A549 (cell line): ENCODE data around the gene MBOAT2. TPM values are rescaled to one million over a fixed set of nuclear protein-coding genes. Genes with fewer than 3 reads are reported as not detected.

Experiments
- ATAC-seq, 2 experiments: fragments of 200-7000 bp in 1 of 2; fragments of >200 bp in 1 of 2; cut with Nextera tagmentation in 1 of 2; cut with Tn5 transposase in 1 of 2; 3 replicates each; pipeline versions ENCODE4 v1.8.0 to v1.9.1; 2018 to 2020; ENCODE audit warnings: mild to moderate bottlenecking in 1 of 2, moderate library complexity in 1 of 2
- CTCF ChIA-PET: fragments of 300-600 bp; sonication (Branson Sonifier 250); formaldehyde crosslinking; extraction: SDS; loops from one replicate; lab custom pipeline; 2021; ENCODE audit warnings: antibody characterized with exemption, inconsistent platforms; lab: Yijun Ruan, JAX
- POLR2A ChIA-PET: fragments of 350-600 bp; formaldehyde crosslinking; extraction: SDS; loops from one replicate; lab custom pipeline; 2021; ENCODE audit warnings: antibody characterized with exemption, inconsistent platforms; lab: Yijun Ruan, JAX
- DNase-seq, 2 experiments: peaks; one replicate each; pipeline versions ENCODE4 v3.0.0 to v3.0.0-alpha.2; 2011 to 2016; ENCODE audit warnings: low read depth in 1 of 2, low spot score in 1 of 2
- FAIRE-seq: peaks from 2 replicates; lab custom pipeline; 2011; peaks lifted over from hg19 to GRCh38; lab: Jason Lieb, UNC
- H3K27ac ChIP-seq, 2 experiments: fragments of >200 bp; sonication (Bioruptor Twin); formaldehyde crosslinking; 3 replicates each; pipeline ENCODE4 v1.5.1; 2016 to 2017
- H3K4me1 ChIP-seq: fragments of >200 bp; sonication (Bioruptor Twin); formaldehyde crosslinking; 3 replicates; pipeline ENCODE4 v1.6.1; 2016
- H3K4me2 ChIP-seq: fragments of >200 bp; sonication (Bioruptor Twin); formaldehyde crosslinking; 3 replicates; pipeline ENCODE4 v1.6.1; 2016
- H3K4me3 ChIP-seq: fragments of >200 bp; sonication (Bioruptor Twin); formaldehyde crosslinking; 3 replicates; pipeline ENCODE4 v1.5.1; 2016
- H3K9me3 ChIP-seq: fragments of >200 bp; sonication (Bioruptor Twin); formaldehyde crosslinking; 3 replicates; pipeline ENCODE4 v1.6.1; 2016
- BHLHE40 ChIP-seq: IDR thresholded peaks from 2 replicates; pipeline ENCODE4 v1.6.1; 2012; ENCODE audit warnings: low read depth, low read length, inconsistent platforms
- CBX8 ChIP-seq: fragments of 200-600 bp; sonication (generic); IDR thresholded peaks from 2 replicates; pipeline ENCODE4 v1.6.1; 2016
- EHF ChIP-seq: fragments of 250-450 bp; sonication (Bioruptor Pico); IDR thresholded peaks from 2 replicates; pipeline ENCODE4 v1.5.0; 2020; ENCODE audit warnings: mild to moderate bottlenecking
- FOSB ChIP-seq: fragments of 250-450 bp; sonication (Bioruptor Pico); IDR thresholded peaks from 2 replicates; pipeline ENCODE4 v1.5.0; 2020; ENCODE audit warnings: mild to moderate bottlenecking, moderate library complexity
- FOSL2 ChIP-seq, 2 experiments: fragments of 450-650 bp in 1 of 2; fragments of >200 bp in 1 of 2; sonication (Bioruptor Twin) in 1 of 2; formaldehyde crosslinking; IDR thresholded peaks; 2 replicates each; pipeline versions ENCODE4 v1.5.0 to v1.6.1; 2016 to 2020; ENCODE audit warnings: mild to moderate bottlenecking in 1 of 2, moderate library complexity in 1 of 2
- HEYL ChIP-seq: fragments of 250-450 bp; sonication (Bioruptor Pico); IDR thresholded peaks from 2 replicates; pipeline ENCODE4 v1.8.0; 2021; ENCODE audit warnings: mild to moderate bottlenecking, moderate library complexity
- HOXB13 ChIP-seq: fragments of 250-450 bp; sonication (Bioruptor Pico); IDR thresholded peaks from 2 replicates; pipeline ENCODE4 v1.5.0; 2020; ENCODE audit warnings: low read depth, mild to moderate bottlenecking, moderate library complexity
- HOXB5 ChIP-seq: fragments of 250-450 bp; sonication (Bioruptor Pico); IDR thresholded peaks from 2 replicates; pipeline ENCODE4 v1.5.0; 2020; ENCODE audit warnings: mild to moderate bottlenecking, moderate library complexity
- KDM5A ChIP-seq: fragments of 200-600 bp; sonication (generic); IDR thresholded peaks from 2 replicates; pipeline ENCODE4 v1.6.1; 2016; ENCODE audit warnings: antibody characterized with exemption, mild to moderate bottlenecking
- MAZ ChIP-seq: fragments of 150-350 bp; IDR thresholded peaks from 2 replicates; pipeline ENCODE4 v1.6.1; 2014; ENCODE audit warnings: antibody characterized with exemption, low read depth, low read length, borderline replicate concordance
- MYC ChIP-seq: IDR thresholded peaks from 2 replicates; pipeline ENCODE4 v1.6.1; 2012; ENCODE audit warnings: mild to moderate bottlenecking, inconsistent platforms, low read length, improper control_type of control experiment, borderline replicate concordance
- NFE2L2 ChIP-seq: fragments of 150-350 bp; conservative IDR thresholded peaks from 2 replicates; pipeline ENCODE4 v1.6.1; 2014; ENCODE audit warnings: low read length
- NPAS2 ChIP-seq: fragments of 250-450 bp; sonication (Bioruptor Pico); IDR thresholded peaks from 2 replicates; pipeline ENCODE4 v1.8.0; 2022; ENCODE audit warnings: mild to moderate bottlenecking, moderate library complexity, borderline replicate concordance
- POLR2A ChIP-seq: IDR thresholded peaks from 2 replicates; pipeline ENCODE4 v1.6.1; 2012; ENCODE audit warnings: mild to moderate bottlenecking, low read length
- RNF2 ChIP-seq: fragments of 200-600 bp; sonication (generic); IDR thresholded peaks from 2 replicates; pipeline ENCODE4 v1.6.1; 2016; ENCODE audit warnings: low read depth, mild to moderate bottlenecking, antibody characterized with exemption, moderate library complexity, borderline replicate concordance
- TFCP2L1 ChIP-seq: fragments of 250-450 bp; sonication (Bioruptor Pico); IDR thresholded peaks from 2 replicates; pipeline ENCODE4 v1.5.0; 2021; ENCODE audit warnings: mild to moderate bottlenecking
- TP53 ChIP-seq: fragments of 250-450 bp; sonication (Bioruptor Pico); IDR thresholded peaks from 2 replicates; pipeline ENCODE4 v1.5.0; 2021; ENCODE audit warnings: mild to moderate bottlenecking, moderate library complexity
- ZSCAN20 ChIP-seq: fragments of 250-450 bp; sonication (Bioruptor Pico); IDR thresholded peaks from 2 replicates; pipeline ENCODE4 v1.8.0; 2022; ENCODE audit warnings: mild to moderate bottlenecking, moderate library complexity
- WGBS: methylation state at CpG from one replicate; pipeline ENCODE4 v1.1.6; 2017; ENCODE audit errors: missing lambda C conversion rate; 5-methylcytosine and 5-hydroxymethylcytosine counted together
- polyA plus RNA-seq, 4 experiments: library from polyadenylated mRNA; depleted of rRNA in 3 of 4; stranded (reverse); fragments of >200 nt; fragmentation: RNase III in 1 of 4; extraction: RNeasy Plus Mini Kit Qiagen cat#74134 plus additional on column Dnase treatment in 1 of 4; gene quantifications; 2 replicates in 3 of 4; 3 replicates in 1 of 4; pipeline ENCODE4 v1.2.3, GENCODE V29; 2011 to 2017
- TF ChIP-seq, protein P1 (sequence below): fragments of 150-350 bp; IDR thresholded peaks from 2 replicates; pipeline ENCODE4 v1.6.1; 2014; ENCODE audit warnings: low read depth, mild to moderate bottlenecking, low read length
- TF ChIP-seq, protein P2 (sequence below): fragments of 250-450 bp; sonication (Bioruptor Pico); IDR thresholded peaks from 2 replicates; pipeline ENCODE4 v1.5.0; 2021; ENCODE audit warnings: mild to moderate bottlenecking, moderate library complexity, borderline replicate concordance
- TF ChIP-seq, protein P3 (sequence below): IDR thresholded peaks from 2 replicates; pipeline ENCODE4 v1.6.1; 2012
- TF ChIP-seq, protein P4 (sequence below): fragments of 250-450 bp; sonication (Bioruptor Pico); IDR thresholded peaks from 2 replicates; pipeline ENCODE4 v1.5.0; 2020; ENCODE audit warnings: low read depth, mild to moderate bottlenecking, moderate library complexity
- TF ChIP-seq, protein P5 (sequence below): fragments of >200 bp; sonication (Bioruptor Twin); formaldehyde crosslinking; IDR thresholded peaks from 2 replicates; pipeline ENCODE4 v1.6.1; 2016

Gene MBOAT2
- polyA plus RNA-seq, 2 of the 4 experiments (the other 2 are of a cell fraction) = 33.1 to 33.3 TPM

DNA sequence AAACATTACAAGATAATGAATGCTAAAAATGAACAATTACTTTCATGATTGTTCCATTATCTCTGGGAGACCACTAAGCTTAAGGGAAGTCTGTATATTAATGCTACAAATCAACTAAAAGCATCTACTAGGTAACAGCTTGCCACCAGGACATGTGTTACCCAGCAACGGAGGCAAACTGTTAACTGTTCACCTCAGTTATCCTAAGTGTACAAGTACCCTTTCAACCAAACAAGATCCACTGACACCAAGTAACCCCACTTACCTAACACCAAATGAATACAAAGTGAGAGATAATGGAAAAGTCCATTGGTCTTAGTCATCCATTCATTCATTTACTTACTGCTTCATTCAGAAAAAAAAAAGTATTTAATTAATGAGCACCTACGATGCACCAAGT, 111.4 kb downstream of the MBOAT2 start:
- no peaks in the 10 kb centered on the region for H3K9me3 ChIP-seq
- 83% methylated on average over 2 of the region's 2 CpGs for WGBS
- POLR2A ChIA-PET = no interaction called here
- no peaks in the 10 kb centered on the region for H3K4me1 ChIP-seq
- H3K4me2 ChIP-seq = no peak overlapping the region
- no peak for FAIRE-seq
- DNase-seq = no peak
- TF ChIP-seq HOXB13 (CRISPR knock-in tag) = no peak
- no peak for TF ChIP-seq HOXB5 (CRISPR knock-in tag)
- TF ChIP-seq RNF2 = no peak
- TF ChIP-seq, protein P1, sequence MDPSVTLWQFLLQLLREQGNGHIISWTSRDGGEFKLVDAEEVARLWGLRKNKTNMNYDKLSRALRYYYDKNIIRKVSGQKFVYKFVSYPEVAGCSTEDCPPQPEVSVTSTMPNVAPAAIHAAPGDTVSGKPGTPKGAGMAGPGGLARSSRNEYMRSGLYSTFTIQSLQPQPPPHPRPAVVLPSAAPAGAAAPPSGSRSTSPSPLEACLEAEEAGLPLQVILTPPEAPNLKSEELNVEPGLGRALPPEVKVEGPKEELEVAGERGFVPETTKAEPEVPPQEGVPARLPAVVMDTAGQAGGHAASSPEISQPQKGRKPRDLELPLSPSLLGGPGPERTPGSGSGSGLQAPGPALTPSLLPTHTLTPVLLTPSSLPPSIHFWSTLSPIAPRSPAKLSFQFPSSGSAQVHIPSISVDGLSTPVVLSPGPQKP = no peak
- TF ChIP-seq TFCP2L1 (CRISPR knock-in tag) = no peak
- TF ChIP-seq MYC = no peak
- no peak for TF ChIP-seq BHLHE40
- no peak for TF ChIP-seq NPAS2
- no peak for TF ChIP-seq FOSL2 (IDR thresholded peaks at IDR 0.05)
- TF ChIP-seq FOSL2 (CRISPR knock-in tag; IDR thresholded peaks at IDR 0.05) = no peak
- no peak for TF ChIP-seq FOSB (CRISPR knock-in tag)
- TF ChIP-seq, protein P2, sequence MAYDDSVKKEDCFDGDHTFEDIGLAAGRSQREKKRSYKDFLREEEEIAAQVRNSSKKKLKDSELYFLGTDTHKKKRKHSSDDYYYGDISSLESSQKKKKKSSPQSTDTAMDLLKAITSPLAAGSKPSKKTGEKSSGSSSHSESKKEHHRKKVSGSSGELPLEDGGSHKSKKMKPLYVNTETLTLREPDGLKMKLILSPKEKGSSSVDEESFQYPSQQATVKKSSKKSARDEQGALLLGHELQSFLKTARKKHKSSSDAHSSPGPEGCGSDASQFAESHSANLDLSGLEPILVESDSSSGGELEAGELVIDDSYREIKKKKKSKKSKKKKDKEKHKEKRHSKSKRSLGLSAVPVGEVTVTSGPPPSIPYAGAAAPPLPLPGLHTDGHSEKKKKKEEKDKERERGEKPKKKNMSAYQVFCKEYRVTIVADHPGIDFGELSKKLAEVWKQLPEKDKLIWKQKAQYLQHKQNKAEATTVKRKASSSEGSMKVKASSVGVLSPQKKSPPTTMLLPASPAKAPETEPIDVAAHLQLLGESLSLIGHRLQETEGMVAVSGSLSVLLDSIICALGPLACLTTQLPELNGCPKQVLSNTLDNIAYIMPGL = no peak
- no peak for TF ChIP-seq POLR2A
- TF ChIP-seq HEYL (CRISPR knock-in tag) = no peak
- no peak for TF ChIP-seq ZSCAN20
- no peak for TF ChIP-seq NFE2L2
- no peak for TF ChIP-seq EHF
- TF ChIP-seq MAZ = no peak
- TF ChIP-seq KDM5A = no peak
- TF ChIP-seq, protein P3, sequence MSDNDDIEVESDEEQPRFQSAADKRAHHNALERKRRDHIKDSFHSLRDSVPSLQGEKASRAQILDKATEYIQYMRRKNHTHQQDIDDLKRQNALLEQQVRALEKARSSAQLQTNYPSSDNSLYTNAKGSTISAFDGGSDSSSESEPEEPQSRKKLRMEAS = no peak
- no peak for TF ChIP-seq TP53 (CRISPR knock-in tag)
- H3K27ac ChIP-seq = no peak overlapping the region
- no peak overlapping the region for H3K4me3 ChIP-seq
- CTCF ChIA-PET = interaction anchor here (1.2 to 5.7 kb wide), 4 partner anchors 16 to 250 kb away, joined by 3 to 23 read pairs (median 4); no protein-coding TSS in a partner anchor
- no peak for ATAC-seq

DNA sequence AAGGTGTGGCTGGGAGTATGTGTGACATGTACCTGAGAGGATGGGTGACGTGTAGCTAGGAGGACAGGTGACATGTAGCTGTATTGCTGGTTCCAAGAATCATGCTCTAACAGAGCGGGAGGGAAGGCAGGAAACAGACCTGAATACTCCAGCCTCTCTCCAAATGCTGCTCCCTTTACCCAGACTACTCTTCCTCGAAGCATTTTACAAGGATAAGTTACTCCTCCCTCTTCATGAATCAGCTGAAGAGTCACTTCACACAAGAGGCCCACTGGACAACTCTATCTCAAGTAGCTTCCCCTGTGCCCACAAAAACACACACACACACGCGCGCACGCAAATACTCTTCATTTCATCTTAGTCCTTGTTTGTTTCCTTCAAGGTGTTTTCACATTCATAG, 113.5 kb downstream of the MBOAT2 start:
- ChIA-PET POLR2A (no interaction called here), CTCF (interaction anchor here (0.7 to 5.7 kb wide), 3 partner anchors 17 to 249 kb away, joined by 3 to 23 read pairs (median 4); no protein-coding TSS in a partner anchor)
- Histone ChIP-seq H3K4me1 (no peaks in the 10 kb centered on the region), H3K4me3 (no peak overlapping the region), H3K9me3 (no peaks in the 10 kb centered on the region), H3K27ac (no peak overlapping the region), H3K4me2 (no peak overlapping the region)
- no peak for TF ChIP-seq RNF2
- TF ChIP-seq, protein P4, sequence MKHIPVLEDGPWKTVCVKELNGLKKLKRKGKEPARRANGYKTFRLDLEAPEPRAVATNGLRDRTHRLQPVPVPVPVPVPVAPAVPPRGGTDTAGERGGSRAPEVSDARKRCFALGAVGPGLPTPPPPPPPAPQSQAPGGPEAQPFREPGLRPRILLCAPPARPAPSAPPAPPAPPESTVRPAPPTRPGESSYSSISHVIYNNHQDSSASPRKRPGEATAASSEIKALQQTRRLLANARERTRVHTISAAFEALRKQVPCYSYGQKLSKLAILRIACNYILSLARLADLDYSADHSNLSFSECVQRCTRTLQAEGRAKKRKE (CRISPR knock-in tag) = no peak
- TF ChIP-seq CBX8 = no peak
- TF ChIP-seq, protein P5, sequence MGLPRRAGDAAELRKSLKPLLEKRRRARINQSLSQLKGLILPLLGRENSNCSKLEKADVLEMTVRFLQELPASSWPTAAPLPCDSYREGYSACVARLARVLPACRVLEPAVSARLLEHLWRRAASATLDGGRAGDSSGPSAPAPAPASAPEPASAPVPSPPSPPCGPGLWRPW = no peak
- DNase-seq = no peak
- ATAC-seq = no peak
- no peak for FAIRE-seq
- WGBS = 87% methylated on average over 7 of the region's 7 CpGs
